IMR-90 (cell line): ENCODE results near the gene POMGNT2. TPM values are rescaled to one million over a fixed set of nuclear protein-coding genes. Genes with fewer than 3 reads are reported as not detected.

ENCODE experiments used
- ATAC-seq: fragments of 200-7000 bp; cut with Tn5 transposase; 2 replicates; pipeline ENCODE4 v1.9.1; 2020; ENCODE audit warnings: low read depth, mild to moderate bottlenecking, moderate library complexity
- BruUV-seq: library from RNA; stranded (reverse); fragments of 400-500 nt; replicated peaks from 2 replicates; lab custom pipeline; 2021; lab: Mats Ljungman, UMichigan
- CTCF ChIA-PET: fragments of 300-600 bp; formaldehyde crosslinking; extraction: SDS; loops from one replicate; lab custom pipeline; 2021; ENCODE audit warnings: antibody characterized with exemption; lab: Yijun Ruan, JAX
- POLR2A ChIA-PET: fragments of 300-600 bp; sonication (Branson Sonifier 250); formaldehyde crosslinking; loops from one replicate; lab custom pipeline; 2022; ENCODE audit warnings: antibody characterized with exemption; ENCODE audit not compliant: unreplicated experiment; lab: Charles Lee
- DNase-seq: peaks from one replicate; pipeline ENCODE4 v3.0.0; 2013
- H2AFZ ChIP-seq: replicated peaks from 2 replicates; pipeline ENCODE3; 2013; ENCODE audit warnings: low read length, mild to moderate bottlenecking; ENCODE audit not compliant: poor library complexity
- H2AK5ac ChIP-seq: 2 replicates; pipeline ENCODE4 v1.6.1; 2013; ENCODE audit warnings: low read depth, low read length, inconsistent platforms
- H2AK9ac ChIP-seq: replicated peaks from 2 replicates; pipeline ENCODE3; 2013; ENCODE audit warnings: mild to moderate bottlenecking, low read depth, low read length, moderate library complexity; ENCODE audit not compliant: poor library complexity
- H2BK120ac ChIP-seq: 2 replicates; pipeline ENCODE4 v1.6.1; 2013; ENCODE audit warnings: low read depth, low read length, inconsistent platforms
- H2BK15ac ChIP-seq: 3 replicates; pipeline ENCODE4 v1.6.1; 2013; ENCODE audit warnings: low read depth, low read length, inconsistent platforms
- H2BK20ac ChIP-seq: 2 replicates; pipeline ENCODE4 v1.6.1; 2013; ENCODE audit warnings: low read depth, mild to moderate bottlenecking, inconsistent platforms, low read length, moderate library complexity
- H2BK5ac ChIP-seq: 2 replicates; pipeline ENCODE4 v1.6.1; 2013; ENCODE audit warnings: mild to moderate bottlenecking, low read depth, low read length, inconsistent platforms; ENCODE audit not compliant: poor library complexity, severe bottlenecking
- H3K14ac ChIP-seq: replicated peaks from 2 replicates; pipeline ENCODE4 v1.6.1; 2013; ENCODE audit warnings: low read depth, low read length, inconsistent platforms
- H3K18ac ChIP-seq: 2 replicates; pipeline ENCODE4 v1.6.1; 2013; ENCODE audit warnings: low read depth, low read length, control low read depth
- H3K23ac ChIP-seq: 2 replicates; pipeline ENCODE4 v1.6.1; 2013; ENCODE audit warnings: low read depth, low read length, inconsistent platforms
- H3K27ac ChIP-seq: 2 replicates; pipeline ENCODE4 v1.5.1; 2013; ENCODE audit warnings: mild to moderate bottlenecking, control low read depth, low read length; ENCODE audit not compliant: insufficient read depth
- H3K27me3 ChIP-seq: 2 replicates; pipeline ENCODE4 v1.6.1; 2013; ENCODE audit warnings: low read length; ENCODE audit not compliant: control insufficient read depth, insufficient read depth
- H3K36me3 ChIP-seq: 2 replicates; pipeline ENCODE4 v1.6.1; 2013; ENCODE audit warnings: low read length, mixed read lengths; ENCODE audit not compliant: control insufficient read depth, insufficient read depth
- H3K4ac ChIP-seq: 2 replicates; pipeline ENCODE4 v1.6.1; 2013; ENCODE audit warnings: low read depth, low read length, inconsistent platforms
- H3K4me1 ChIP-seq: 2 replicates; pipeline ENCODE4 v1.6.1; 2013; ENCODE audit warnings: low read length, mixed read lengths; ENCODE audit not compliant: control insufficient read depth, insufficient read depth
- H3K4me2 ChIP-seq: 2 replicates; pipeline ENCODE4 v1.6.1; 2013; ENCODE audit warnings: low read depth, mild to moderate bottlenecking, control low read depth, low read length, moderate library complexity
- H3K4me3 ChIP-seq: 2 replicates; pipeline ENCODE4 v1.5.1; 2013; ENCODE audit warnings: low read depth, mild to moderate bottlenecking, control low read depth, low read length, moderate library complexity; ENCODE audit not compliant: insufficient read depth
- H3K56ac ChIP-seq: 2 replicates; pipeline ENCODE4 v1.6.1; 2013; ENCODE audit warnings: low read length, inconsistent platforms; ENCODE audit not compliant: insufficient read depth; ENCODE audit errors: extremely low read depth
- H3K79me1 ChIP-seq, 2 experiments: 2 replicates each; pipeline ENCODE4 v1.6.1; 2013; ENCODE audit warnings: low read length in 2 of 2, inconsistent platforms in 1 of 2, low read depth in 1 of 2
- H3K9ac ChIP-seq: 2 replicates; pipeline ENCODE4 v1.6.1; 2013; ENCODE audit warnings: low read depth, low read length, control low read depth
- H3K9me1 ChIP-seq: 2 replicates; pipeline ENCODE4 v1.6.1; 2013; ENCODE audit warnings: low read length, inconsistent platforms; ENCODE audit not compliant: insufficient read depth
- H3K9me3 ChIP-seq: 2 replicates; pipeline ENCODE4 v1.6.1; 2013; ENCODE audit warnings: low read length; ENCODE audit not compliant: control insufficient read depth, insufficient read depth
- H4K20me1 ChIP-seq: 2 replicates; pipeline ENCODE4 v1.6.1; 2013; ENCODE audit warnings: low read length, inconsistent platforms; ENCODE audit not compliant: insufficient read depth
- H4K5ac ChIP-seq: 2 replicates; pipeline ENCODE4 v1.6.1; 2013; ENCODE audit warnings: mild to moderate bottlenecking, low read depth, low read length, control low read depth
- H4K8ac ChIP-seq, 2 experiments: 2 replicates each; pipeline ENCODE4 v1.6.1; 2013; ENCODE audit warnings: low read depth in 2 of 2, low read length in 2 of 2, control low read depth in 1 of 2, inconsistent platforms in 1 of 2
- H4K91ac ChIP-seq: 2 replicates; pipeline ENCODE4 v1.6.1; 2013; ENCODE audit warnings: low read depth, low read length, inconsistent platforms; ENCODE audit not compliant: insufficient read depth
- CHD1 ChIP-seq: IDR thresholded peaks from 2 replicates; pipeline ENCODE4 v1.6.1; 2012; ENCODE audit warnings: low read depth, low read length, improper control_type of control experiment
- MAZ ChIP-seq: IDR thresholded peaks from 2 replicates; pipeline ENCODE4 v1.6.1; 2012; ENCODE audit warnings: low read depth, mild to moderate bottlenecking, low read length, improper control_type of control experiment, moderate library complexity, borderline replicate concordance
- MXI1 ChIP-seq: IDR thresholded peaks from 2 replicates; pipeline ENCODE4 v1.6.1; 2012; ENCODE audit warnings: low read depth, mild to moderate bottlenecking, low read length, moderate library complexity, borderline replicate concordance
- RFX5 ChIP-seq: IDR thresholded peaks from 2 replicates; pipeline ENCODE4 v1.8.0; 2012; ENCODE audit warnings: low read depth, mild to moderate bottlenecking, low read length, moderate library complexity
- SMC3 ChIP-seq: fragments of 150-350 bp; IDR thresholded peaks from 2 replicates; pipeline ENCODE4 v1.6.1; 2016; ENCODE audit warnings: low read depth, mild to moderate bottlenecking, antibody characterized with exemption, low read length, moderate library complexity
- WGBS, 2 experiments: methylation state at CpG; one replicate each; pipeline versions ENCODE4 v1.1.5 to v1.1.7; 2013; ENCODE audit warnings: missing lambda C conversion rate in 2 of 2; ENCODE audit not compliant: insufficient read length in 1 of 2; ENCODE audit errors: extremely low coverage in 2 of 2; 5-methylcytosine and 5-hydroxymethylcytosine counted together
- dilution Hi-C: fragments of 300-500 bp; cut with HindIII; formaldehyde crosslinking; loops from one replicate; pipeline ENCODE4 v1.14.3; 2018; ENCODE audit warnings: low sequenced_read_pairs; ENCODE audit not compliant: unreplicated experiment
- in situ Hi-C: fragments of 300-500 bp; cut with MboI; formaldehyde crosslinking; loops from 3 replicates; pipeline ENCODE4 v1.14.3; 2019; ENCODE audit warnings: low sequenced_read_pairs, inconsistent platforms, mixed read lengths
- intact Hi-C: fragments of 100-400 bp; cut with micrococcal nuclease; formaldehyde crosslinking; loops from 2 replicates; pipeline ENCODE4 v1.10.0; 2022
- polyA plus RNA-seq, 3 experiments: library from polyadenylated mRNA; depleted of rRNA; stranded (reverse); fragments of >200 nt; gene quantifications; 2 replicates each; pipeline ENCODE4 v1.2.3, GENCODE V29; 2012; ENCODE audit warnings: low replicate concordance in 1 of 3
- total RNA-seq: library from RNA; depleted of rRNA; stranded (reverse); fragments of >200 nt; gene quantifications from 2 replicates; pipeline ENCODE4 v1.2.3, GENCODE V29; 2012

POMGNT2 gene
- total and polyA plus RNA-seq, 2 of the 4 experiments (the other 2 are of a cell fraction): 7.5 to 16.2 TPM

DNA sequence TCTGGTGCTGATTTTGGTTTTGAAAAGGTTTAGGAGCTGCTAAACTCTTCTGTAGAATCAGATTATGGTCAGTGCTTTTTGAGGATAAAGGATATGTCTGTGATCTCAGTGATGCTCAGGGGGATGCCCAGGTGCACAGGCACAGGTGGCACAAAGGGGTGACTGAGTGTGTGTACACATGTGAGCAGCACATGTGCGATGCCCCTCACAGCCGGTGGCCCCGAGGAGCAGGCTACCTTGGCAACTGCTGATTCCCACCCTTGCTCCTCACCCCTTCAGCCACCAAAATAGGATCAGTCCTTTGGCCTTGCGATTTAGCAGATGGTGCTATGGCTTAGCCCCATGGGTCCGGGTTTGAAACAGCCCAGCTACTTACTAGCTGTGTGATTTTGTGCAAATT lies 51.1 kb downstream of the POMGNT2 start:
- Histone ChIP-seq H2BK5ac (no peak overlapping the region), H4K20me1 (no peaks in the 10 kb centered on the region), H3K18ac (no peak overlapping the region), H3K27me3 (no peaks in the 10 kb centered on the region; the same call in 1 of the 2 replicates), H3K23ac (no peak overlapping the region), H3K36me3 (no peaks in the 10 kb centered on the region), H4K91ac (no peak overlapping the region), H3K4ac (no peak overlapping the region), H4K8ac (no peak overlapping the region), H2BK15ac (no peak overlapping the region), H3K4me3 (no peak overlapping the region), H4K5ac (no peak overlapping the region), H3K14ac (no peak overlapping the region), H2BK120ac (no peak overlapping the region), H3K4me1 (no peaks in the 10 kb centered on the region), H3K27ac (no peak overlapping the region), H2AK9ac (no peak overlapping the region), H3K9me1 (no peaks in the 10 kb centered on the region), H2AK5ac (no peak overlapping the region), H3K9ac (no peak overlapping the region), H3K9me3 (peaks cover 2% of the 10 kb centered on the region; the same call in 1 of the 2 replicates), H3K79me1 (no peaks in the 10 kb centered on the region), H3K56ac (no peak overlapping the region), H2AFZ (no peak overlapping the region), H3K4me2 (no peak overlapping the region), H2BK20ac (no peak overlapping the region)
- no peak for TF ChIP-seq MXI1
- no peak for TF ChIP-seq SMC3
- TF ChIP-seq CHD1: no peak
- TF ChIP-seq MAZ: no peak
- TF ChIP-seq RFX5: no peak
- ChIA-PET POLR2A (no interaction called here), CTCF (no interaction called here)
- WGBS, 2 experiments: no CpG with 5 or more reads among the region's 5 CpGs
- in situ Hi-C loops: no loop called here
- intact Hi-C loops: no loop called here
- ATAC-seq: no peak
- no peak for DNase-seq
- dilution Hi-C loops: no loop called here
- no TSS peak for BruUV-seq
